HepG2 (cell line): ENCODE data around the gene NXNL2. TPM values are rescaled to one million over a fixed set of nuclear protein-coding genes. Genes with fewer than 3 reads are reported as not detected.

Experiments
- ATAC-seq: fragments of 200-7000 bp; cut with Tn5 transposase; 3 replicates; pipeline ENCODE4 v1.9.1; 2020; ENCODE audit warnings: mild to moderate bottlenecking, moderate library complexity
- BruUV-seq: library from RNA; stranded (reverse); fragments of 400-500 nt; replicated peaks from 2 replicates; lab custom pipeline; 2021; lab: Mats Ljungman, UMichigan
- CTCF ChIA-PET: fragments of 300-600 bp; formaldehyde crosslinking; extraction: SDS; loops from one replicate; lab custom pipeline; 2021; ENCODE audit warnings: low total read pairs, inconsistent platforms, low intra/inter-chr PET ratio; lab: Yijun Ruan, JAX
- POLR2A ChIA-PET: fragments of 350-600 bp; sonication (Branson Sonifier 250); formaldehyde crosslinking; loops from one replicate; lab custom pipeline; 2020; ENCODE audit warnings: antibody characterized with exemption, inconsistent platforms; lab: Yijun Ruan, JAX
- DNase-seq: peaks from one replicate; pipeline ENCODE4 v3.0.0-alpha.2; 2015; ENCODE audit warnings: low spot score
- FAIRE-seq: peaks from 3 replicates; lab custom pipeline; 2011; peaks lifted over from hg19 to GRCh38; lab: Jason Lieb, UNC
- H2AFZ ChIP-seq: one replicate; pipeline ENCODE4 v1.6.1; 2011; ENCODE audit warnings: low read length, inconsistent platforms
- H3K27ac ChIP-seq: fragments of 300-600 bp; 3 replicates; pipeline ENCODE4 v1.8.0; 2011; ENCODE audit warnings: mixed run types, mild to moderate bottlenecking, mixed read lengths, low read length, inconsistent platforms; ENCODE audit not compliant: insufficient read depth; ENCODE audit errors: extremely low read length
- H3K27me3 ChIP-seq, 2 experiments: fragments of 200-600 bp in 1 of 2; 2 replicates in 1 of 2; 3 replicates in 1 of 2; pipeline versions ENCODE4 v1.6.0 to v1.8.0; 2011; ENCODE audit warnings: low read length in 2 of 2, mild to moderate bottlenecking in 2 of 2, moderate library complexity in 2 of 2, inconsistent platforms in 1 of 2; ENCODE audit not compliant: insufficient read depth in 2 of 2, control insufficient read depth in 1 of 2
- H3K36me3 ChIP-seq, 2 experiments: fragments of 200-600 bp in 1 of 2; replicated peaks in 1 of 2; 2 replicates in 1 of 2; 3 replicates in 1 of 2; pipeline versions ENCODE4 v1.5.1 to v1.8.0; 2011; ENCODE audit warnings: low read length in 2 of 2, inconsistent platforms in 1 of 2; ENCODE audit not compliant: insufficient read depth in 2 of 2, control insufficient read depth in 1 of 2
- H3K4me1 ChIP-seq: 2 replicates; pipeline ENCODE4 v1.5.1; 2012; ENCODE audit warnings: low read length, inconsistent platforms; ENCODE audit not compliant: insufficient read depth
- H3K4me2 ChIP-seq: 2 replicates; pipeline ENCODE4 v1.6.0; 2011; ENCODE audit warnings: low read depth, low read length, inconsistent platforms
- H3K4me3 ChIP-seq, 3 experiments: fragments of 200-600 bp in 1 of 3; sonication (generic), shearing (Covaris generic) in 1 of 3; replicated peaks in 1 of 3; 2 replicates each; pipeline ENCODE4 v1.5.1; 2011 to 2016; ENCODE audit warnings: low read length in 3 of 3, inconsistent platforms in 2 of 3, low read depth in 2 of 3, mild to moderate bottlenecking in 2 of 3, control low read depth in 1 of 3, mixed read lengths in 1 of 3; ENCODE audit not compliant: insufficient read depth in 1 of 3
- H3K79me2 ChIP-seq: one replicate; pipeline ENCODE4 v1.6.1; 2011; ENCODE audit warnings: low read length, inconsistent platforms; ENCODE audit not compliant: insufficient read depth
- H3K9ac ChIP-seq: 2 replicates; pipeline ENCODE4 v1.6.0; 2011; ENCODE audit warnings: mild to moderate bottlenecking, low read depth, low read length, inconsistent platforms; ENCODE audit not compliant: insufficient read depth
- H3K9me3 ChIP-seq: 2 replicates; pipeline ENCODE4 v1.5.1; 2012; ENCODE audit warnings: mild to moderate bottlenecking, low read length
- H4K20me1 ChIP-seq: 2 replicates; pipeline ENCODE4 v1.6.0; 2011; ENCODE audit warnings: inconsistent platforms, mild to moderate bottlenecking, low read length, moderate library complexity; ENCODE audit not compliant: insufficient read depth
- BRCA1 ChIP-seq: sonication (generic); formaldehyde crosslinking; IDR thresholded peaks from 2 replicates; pipeline ENCODE4 v1.4.0; 2020; ENCODE audit warnings: missing genetic modification reagents
- CHCHD3 ChIP-seq: sonication (generic); formaldehyde crosslinking; IDR thresholded peaks from 2 replicates; pipeline ENCODE4 v1.8.0; 2022; ENCODE audit warnings: mild to moderate bottlenecking, missing genetic modification reagents, moderate library complexity
- FOXP1 ChIP-seq, 2 experiments: fragments of 450-650 bp in 1 of 2; IDR thresholded peaks; 2 replicates each; pipeline ENCODE4 v1.6.1; 2017 to 2018; ENCODE audit warnings: antibody characterized with exemption in 1 of 2
- HIVEP1 ChIP-seq: sonication (generic); formaldehyde crosslinking; IDR thresholded peaks from 2 replicates; pipeline ENCODE4 v1.4.0; 2020; ENCODE audit warnings: mild to moderate bottlenecking, missing genetic modification reagents
- NCOA1 ChIP-seq: sonication (generic); formaldehyde crosslinking; IDR thresholded peaks from 2 replicates; pipeline ENCODE4 v1.9.0; 2021; ENCODE audit warnings: missing genetic modification reagents
- PHF21A ChIP-seq: sonication (generic); formaldehyde crosslinking; IDR thresholded peaks from 2 replicates; pipeline ENCODE4 v1.5.0; 2020; ENCODE audit warnings: mild to moderate bottlenecking, missing genetic modification reagents
- RNF2 ChIP-seq: fragments of 450-650 bp; conservative IDR thresholded peaks from 2 replicates; pipeline ENCODE4 v1.6.1; 2016; ENCODE audit warnings: low read depth
- SUZ12 ChIP-seq: fragments of 150-350 bp; IDR thresholded peaks from 2 replicates; pipeline ENCODE4 v1.6.1; 2014; ENCODE audit warnings: low read depth, low read length
- ZNF337 ChIP-seq: sonication (generic); formaldehyde crosslinking; IDR thresholded peaks from 2 replicates; pipeline ENCODE4 v1.5.1; 2020; ENCODE audit warnings: missing genetic modification reagents, low read depth, mild to moderate bottlenecking, borderline replicate concordance
- ZNF552 ChIP-seq: sonication (generic); formaldehyde crosslinking; IDR thresholded peaks from 2 replicates; pipeline ENCODE4 v1.9.0; 2022; ENCODE audit warnings: missing genetic modification reagents, mild to moderate bottlenecking, borderline replicate concordance
- ZNF558 ChIP-seq: sonication (generic); formaldehyde crosslinking; IDR thresholded peaks from 2 replicates; pipeline ENCODE4 v1.9.0; 2022; ENCODE audit warnings: mild to moderate bottlenecking, missing genetic modification reagents, borderline replicate concordance
- ZNF761 ChIP-seq: sonication (generic); formaldehyde crosslinking; conservative IDR thresholded peaks from 2 replicates; pipeline ENCODE4 v1.4.0; 2020; ENCODE audit warnings: mild to moderate bottlenecking, missing genetic modification reagents
- ZNF777 ChIP-seq: sonication (generic); formaldehyde crosslinking; IDR thresholded peaks from 2 replicates; pipeline ENCODE4 v1.4.0; 2020; ENCODE audit warnings: missing genetic modification reagents
- WGBS: methylation state at CpG from one replicate; pipeline ENCODE4 v1.1.6; 2017; ENCODE audit warnings: low lambda C conversion rate; 5-methylcytosine and 5-hydroxymethylcytosine counted together
- in situ Hi-C: cut with HindIII; loops from 2 replicates; pipeline ENCODE4 v1.10.0; 2017; ENCODE audit warnings: low pct_unique_long_range_greater_than_20kb; ENCODE audit not compliant: extremely low pct_ligation_motif_present
- intact Hi-C: fragments of 100-400 bp; cut with micrococcal nuclease; formaldehyde crosslinking; loops from one replicate; pipeline ENCODE4 v1.10.0; 2022; ENCODE audit not compliant: unreplicated experiment
- polyA plus RNA-seq, 8 experiments: library from polyadenylated mRNA; depleted of rRNA in 3 of 8; stranded (reverse) in 7 of 8; unstranded in 1 of 8; fragments of >200 nt; fragmentation: Illumina TruSeq in 4 of 8; extraction: Trizol in 4 of 8; gene quantifications; 2 replicates each; pipeline versions ENCODE4 v1.2.1 to v1.2.3, GENCODE V29; 2011 to 2016; ENCODE audit warnings: low read depth in 4 of 8, missing spikeins in 1 of 8, mixed read lengths in 1 of 8; ENCODE audit not compliant: insufficient read depth in 1 of 8
- total RNA-seq, 5 experiments: library from RNA; depleted of rRNA; stranded (reverse); fragments of >200 nt; fragmentation: Illumina TruSeq; extraction: Trizol; gene quantifications; 2 replicates each; pipeline ENCODE4 v1.2.3, GENCODE V29; 2016; ENCODE audit warnings: low read depth in 1 of 5
- TF ChIP-seq, protein P1 (sequence below): sonication (generic); formaldehyde crosslinking; IDR thresholded peaks from 2 replicates; pipeline ENCODE4 v1.4.0; 2020; ENCODE audit warnings: mild to moderate bottlenecking, missing genetic modification reagents
- TF ChIP-seq, protein P2 (sequence below): sonication (generic); formaldehyde crosslinking; conservative IDR thresholded peaks from 2 replicates; pipeline ENCODE4 v1.5.0; 2020; ENCODE audit warnings: missing genetic modification reagents
- TF ChIP-seq, protein P3 (sequence below): sonication (generic); formaldehyde crosslinking; IDR thresholded peaks from 2 replicates; pipeline ENCODE4 v1.5.0; 2020; ENCODE audit warnings: missing genetic modification reagents
- TF ChIP-seq, protein P4 (sequence below): sonication (generic); formaldehyde crosslinking; IDR thresholded peaks from 2 replicates; pipeline ENCODE4 v1.5.0; 2020; ENCODE audit warnings: mild to moderate bottlenecking, missing genetic modification reagents
- TF ChIP-seq, protein P5 (sequence below): sonication (generic); formaldehyde crosslinking; IDR thresholded peaks from 2 replicates; pipeline ENCODE4 v1.8.1; 2023; ENCODE audit warnings: mild to moderate bottlenecking, inconsistent platforms, moderate library complexity, missing genetic modification reagents, borderline replicate concordance
- TF ChIP-seq, protein P6 (sequence below): sonication (generic); formaldehyde crosslinking; IDR thresholded peaks from 2 replicates; pipeline ENCODE4 v1.4.0; 2020; ENCODE audit warnings: low read depth, mild to moderate bottlenecking, missing genetic modification reagents

NXNL2 gene
- total and polyA plus RNA-seq, 2 of the 13 experiments (the other 11 are each of a cell fraction or from before 2014, with no cell fraction given) = not detected

DNA sequence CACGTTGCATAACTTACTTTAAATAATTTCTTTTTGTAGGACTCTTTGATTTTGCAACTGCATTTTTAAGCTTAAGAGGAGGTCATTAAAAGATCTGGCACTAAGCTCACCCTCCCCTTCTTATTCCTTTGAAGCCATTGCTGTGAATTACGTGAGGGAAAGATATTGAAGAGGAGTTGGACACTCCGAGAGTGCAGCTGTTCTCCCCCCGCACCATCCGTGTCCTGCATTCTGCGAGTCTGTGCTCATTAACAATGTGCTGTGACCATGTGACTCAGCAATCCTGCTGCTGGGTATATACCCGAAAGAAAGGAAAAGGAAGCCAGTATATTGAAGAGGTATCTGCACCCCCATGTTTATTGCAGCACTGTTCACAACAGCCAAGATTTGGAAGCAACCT is 40.0 kb downstream of the NXNL2 start:
- TF ChIP-seq, protein P1, sequence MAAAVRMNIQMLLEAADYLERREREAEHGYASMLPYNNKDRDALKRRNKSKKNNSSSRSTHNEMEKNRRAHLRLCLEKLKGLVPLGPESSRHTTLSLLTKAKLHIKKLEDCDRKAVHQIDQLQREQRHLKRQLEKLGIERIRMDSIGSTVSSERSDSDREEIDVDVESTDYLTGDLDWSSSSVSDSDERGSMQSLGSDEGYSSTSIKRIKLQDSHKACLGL (CRISPR knock-in tag) = no peak
- TF ChIP-seq, protein P2, sequence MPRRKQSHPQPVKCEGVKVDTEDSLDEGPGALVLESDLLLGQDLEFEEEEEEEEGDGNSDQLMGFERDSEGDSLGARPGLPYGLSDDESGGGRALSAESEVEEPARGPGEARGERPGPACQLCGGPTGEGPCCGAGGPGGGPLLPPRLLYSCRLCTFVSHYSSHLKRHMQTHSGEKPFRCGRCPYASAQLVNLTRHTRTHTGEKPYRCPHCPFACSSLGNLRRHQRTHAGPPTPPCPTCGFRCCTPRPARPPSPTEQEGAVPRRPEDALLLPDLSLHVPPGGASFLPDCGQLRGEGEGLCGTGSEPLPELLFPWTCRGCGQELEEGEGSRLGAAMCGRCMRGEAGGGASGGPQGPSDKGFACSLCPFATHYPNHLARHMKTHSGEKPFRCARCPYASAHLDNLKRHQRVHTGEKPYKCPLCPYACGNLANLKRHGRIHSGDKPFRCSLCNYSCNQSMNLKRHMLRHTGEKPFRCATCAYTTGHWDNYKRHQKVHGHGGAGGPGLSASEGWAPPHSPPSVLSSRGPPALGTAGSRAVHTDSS (CRISPR knock-in tag) = no peak
- no peak for TF ChIP-seq PHF21A
- TF ChIP-seq, protein P3, sequence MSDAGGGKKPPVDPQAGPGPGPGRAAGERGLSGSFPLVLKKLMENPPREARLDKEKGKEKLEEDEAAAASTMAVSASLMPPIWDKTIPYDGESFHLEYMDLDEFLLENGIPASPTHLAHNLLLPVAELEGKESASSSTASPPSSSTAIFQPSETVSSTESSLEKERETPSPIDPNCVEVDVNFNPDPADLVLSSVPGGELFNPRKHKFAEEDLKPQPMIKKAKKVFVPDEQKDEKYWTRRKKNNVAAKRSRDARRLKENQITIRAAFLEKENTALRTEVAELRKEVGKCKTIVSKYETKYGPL (CRISPR knock-in tag) = no peak
- TF ChIP-seq ZNF777 = no peak
- no peak for TF ChIP-seq ZNF558
- no peak for TF ChIP-seq SUZ12
- no peak for TF ChIP-seq ZNF337
- TF ChIP-seq CHCHD3 (CRISPR knock-in tag) = no peak
- TF ChIP-seq ZNF761 = no peak
- TF ChIP-seq NCOA1 = no peak
- TF ChIP-seq HIVEP1 = no peak
- no peak for TF ChIP-seq ZNF552 (CRISPR knock-in tag)
- TF ChIP-seq BRCA1 (CRISPR knock-in tag) = no peak
- no peak for TF ChIP-seq RNF2
- TF ChIP-seq, protein P4, sequence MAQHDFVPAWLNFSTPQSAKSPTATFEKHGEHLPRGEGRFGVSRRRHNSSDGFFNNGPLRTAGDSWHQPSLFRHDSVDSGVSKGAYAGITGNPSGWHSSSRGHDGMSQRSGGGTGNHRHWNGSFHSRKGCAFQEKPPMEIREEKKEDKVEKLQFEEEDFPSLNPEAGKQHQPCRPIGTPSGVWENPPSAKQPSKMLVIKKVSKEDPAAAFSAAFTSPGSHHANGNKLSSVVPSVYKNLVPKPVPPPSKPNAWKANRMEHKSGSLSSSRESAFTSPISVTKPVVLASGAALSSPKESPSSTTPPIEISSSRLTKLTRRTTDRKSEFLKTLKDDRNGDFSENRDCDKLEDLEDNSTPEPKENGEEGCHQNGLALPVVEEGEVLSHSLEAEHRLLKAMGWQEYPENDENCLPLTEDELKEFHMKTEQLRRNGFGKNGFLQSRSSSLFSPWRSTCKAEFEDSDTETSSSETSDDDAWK (CRISPR knock-in tag) = no peak
- TF ChIP-seq, protein P5, sequence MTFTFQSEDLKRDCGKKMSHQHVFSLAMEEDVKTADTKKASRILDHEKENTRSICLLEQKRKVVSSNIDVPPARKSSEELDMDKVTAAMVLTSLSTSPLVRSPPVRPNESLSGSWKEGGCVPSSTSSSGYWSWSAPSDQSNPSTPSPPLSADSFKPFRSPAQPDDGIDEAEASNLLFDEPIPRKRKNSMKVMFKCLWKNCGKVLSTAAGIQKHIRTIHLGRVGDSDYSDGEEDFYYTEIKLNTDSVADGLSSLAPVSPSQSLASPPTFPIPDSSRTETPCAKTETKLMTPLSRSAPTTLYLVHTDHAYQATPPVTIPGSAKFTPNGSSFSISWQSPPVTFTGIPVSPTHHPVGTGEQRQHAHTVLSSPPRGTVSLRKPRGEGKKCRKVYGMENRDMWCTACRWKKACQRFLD = no peak
- TF ChIP-seq, protein P6, sequence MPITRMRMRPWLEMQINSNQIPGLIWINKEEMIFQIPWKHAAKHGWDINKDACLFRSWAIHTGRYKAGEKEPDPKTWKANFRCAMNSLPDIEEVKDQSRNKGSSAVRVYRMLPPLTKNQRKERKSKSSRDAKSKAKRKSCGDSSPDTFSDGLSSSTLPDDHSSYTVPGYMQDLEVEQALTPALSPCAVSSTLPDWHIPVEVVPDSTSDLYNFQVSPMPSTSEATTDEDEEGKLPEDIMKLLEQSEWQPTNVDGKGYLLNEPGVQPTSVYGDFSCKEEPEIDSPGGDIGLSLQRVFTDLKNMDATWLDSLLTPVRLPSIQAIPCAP (CRISPR knock-in tag) = no peak
- no peak for TF ChIP-seq FOXP1 (IDR thresholded peaks at IDR 0.05)
- no peak for TF ChIP-seq FOXP1 (CRISPR knock-in tag; IDR thresholded peaks at IDR 0.05)
- Histone ChIP-seq H3K9me3 (no peaks in the 10 kb centered on the region), H3K4me3 (no peak overlapping the region), H3K27me3 (peaks cover 0 to 11% of the 10 kb centered on the region in 2 experiments; a peak in 3 of 5 replicates), H3K36me3 (no peaks in the 10 kb centered on the region), H3K27ac (no peak overlapping the region), H3K4me2 (no peak overlapping the region), H3K79me2 (no peaks in the 10 kb centered on the region), H3K4me1 (no peaks in the 10 kb centered on the region), H2AFZ (no peak overlapping the region), H4K20me1 (no peaks in the 10 kb centered on the region), H3K9ac (no peak overlapping the region)
- DNase-seq = no peak
- under 1% methylated on average over 7 of the region's 7 CpGs for WGBS
- in situ Hi-C loops (loop anchor here (10.0 kb wide), 3 partner anchors 260 to 620 kb away; a partner anchor contains a TSS), intact Hi-C loops (loop anchor here (5.0 to 10.0 kb wide), 2 partner anchors 470 to 623 kb away; no protein-coding TSS in a partner anchor)
- no peak for FAIRE-seq
- POLR2A ChIA-PET = no interaction called here
- no TSS peak for BruUV-seq
- no peak for ATAC-seq
- CTCF ChIA-PET = no interaction called here
